GM12878 (cell line): ENCODE measurements around the gene SLC39A1. TPM values are rescaled to one million over a fixed set of nuclear protein-coding genes. Genes with fewer than 3 reads are reported as not detected.

Experiments
- ATAC-seq: fragments of 200-7000 bp; cut with Tn5 transposase; 3 replicates; pipeline ENCODE4 v1.9.1; 2020; ENCODE audit warnings: mild to moderate bottlenecking, moderate library complexity
- BruUV-seq: library from RNA; stranded (reverse); fragments of 400-500 nt; replicated peaks from 2 replicates; lab custom pipeline; 2021; lab: Mats Ljungman, UMichigan
- CTCF ChIA-PET: fragments of 300-600 bp; sonication (Branson Sonifier 250); formaldehyde crosslinking; extraction: SDS; loops from one replicate; lab custom pipeline; 2021; ENCODE audit warnings: inconsistent platforms; lab: Yijun Ruan, JAX
- POLR2A ChIA-PET: fragments of 350-600 bp; formaldehyde crosslinking; extraction: SDS; loops from one replicate; lab custom pipeline; 2021; ENCODE audit warnings: inconsistent platforms; lab: Charles Lee
- RAD21 ChIA-PET: fragments of 300-600 bp; sonication (Branson Sonifier 250); formaldehyde crosslinking; loops from one replicate; lab custom pipeline; 2023; ENCODE audit warnings: antibody characterized with exemption; ENCODE audit not compliant: unreplicated experiment; lab: Charles Lee
- SMC1A ChIA-PET: fragments of 300-600 bp; sonication (Branson Sonifier 250); formaldehyde crosslinking; loops from one replicate; lab custom pipeline; 2023; ENCODE audit not compliant: unreplicated experiment, uncharacterized antibody; lab: Charles Lee
- DNase-seq: peaks from one replicate; pipeline ENCODE4 v3.0.0-alpha.2; 2011; ENCODE audit warnings: low read depth, low spot score
- FAIRE-seq: peaks from 3 replicates; lab custom pipeline; 2011; peaks lifted over from hg19 to GRCh38; lab: Jason Lieb, UNC
- H2AFZ ChIP-seq: 2 replicates; pipeline ENCODE4 v1.6.0; 2011; ENCODE audit warnings: low read depth, low read length, control low read depth; ENCODE audit not compliant: control insufficient read depth
- H3K27ac ChIP-seq: 2 replicates; pipeline ENCODE4 v1.5.1; 2011; ENCODE audit warnings: control low read depth; ENCODE audit not compliant: control insufficient read depth, insufficient read depth
- H3K27me3 ChIP-seq, 2 experiments: replicated peaks in 1 of 2; 2 replicates each; pipeline versions ENCODE4 v1.6.0 to v1.6.1; 2011; ENCODE audit warnings: low read length in 1 of 2; ENCODE audit not compliant: control insufficient read depth in 2 of 2, insufficient read depth in 2 of 2
- H3K36me3 ChIP-seq, 2 experiments: 2 replicates each; pipeline ENCODE4 v1.5.1; 2011; ENCODE audit warnings: low read length in 1 of 2; ENCODE audit not compliant: control insufficient read depth in 2 of 2, insufficient read depth in 2 of 2
- H3K4me1 ChIP-seq: 2 replicates; pipeline ENCODE4 v1.6.1; 2011; ENCODE audit warnings: mild to moderate bottlenecking, low read length, moderate library complexity, mixed read lengths; ENCODE audit not compliant: control insufficient read depth, insufficient read depth
- H3K4me2 ChIP-seq: 2 replicates; pipeline ENCODE4 v1.6.0; 2011; ENCODE audit warnings: control low read depth; ENCODE audit not compliant: control insufficient read depth, insufficient read depth
- H3K4me3 ChIP-seq: fragments of 200-600 bp; sonication (generic); 2 replicates; pipeline ENCODE4 v1.5.1; 2016
- H3K79me2 ChIP-seq: 2 replicates; pipeline ENCODE4 v1.6.0; 2011; ENCODE audit warnings: low read length; ENCODE audit not compliant: control insufficient read depth, insufficient read depth
- H3K9ac ChIP-seq: 2 replicates; pipeline ENCODE4 v1.8.0; 2011; ENCODE audit warnings: low read length, control low read depth, mixed read lengths; ENCODE audit not compliant: control insufficient read depth, insufficient read depth
- H3K9me3 ChIP-seq: replicated peaks from 3 replicates; pipeline ENCODE4 v1.5.1; 2011; ENCODE audit warnings: mild to moderate bottlenecking, low read length; ENCODE audit not compliant: control insufficient read depth, insufficient read depth
- H4K20me1 ChIP-seq: 2 replicates; pipeline ENCODE4 v1.6.0; 2011; ENCODE audit not compliant: control insufficient read depth, insufficient read depth
- E2F8 ChIP-seq: fragments of 450-650 bp; IDR thresholded peaks from 2 replicates; pipeline ENCODE4 v1.6.1; 2018; ENCODE audit warnings: mild to moderate bottlenecking, low read depth, moderate library complexity; ENCODE audit not compliant: partially characterized antibody
- SIN3A ChIP-seq: IDR thresholded peaks from 2 replicates; pipeline ENCODE4 v1.6.1; 2012; ENCODE audit warnings: low read depth, low read length, improper control_type of control experiment
- TAF1 ChIP-seq: IDR thresholded peaks from 2 replicates; pipeline ENCODE4 v1.6.1; 2011; ENCODE audit warnings: mild to moderate bottlenecking, low read depth, low read length, borderline replicate concordance
- WGBS: methylation state at CpG from one replicate; pipeline ENCODE4 v1.1.6; 2016; ENCODE audit warnings: low lambda C conversion rate; ENCODE audit not compliant: insufficient replicate concordance, insufficient coverage; ENCODE audit errors: missing lambda C conversion rate; 5-methylcytosine and 5-hydroxymethylcytosine counted together
- in situ Hi-C: fragments of 300-500 bp; cut with MboI; formaldehyde crosslinking; loops from 9 replicates; pipeline ENCODE4 v1.14.3; 2018; ENCODE audit warnings: mixed read lengths
- intact Hi-C: fragments of 100-400 bp; cut with micrococcal nuclease; formaldehyde crosslinking; loops from one replicate; pipeline ENCODE4 v1.14.2; 2022; ENCODE audit not compliant: unreplicated experiment
- polyA plus RNA-seq, 11 experiments: library from polyadenylated mRNA; depleted of rRNA in 4 of 11; unstranded in 6 of 11; stranded (reverse) in 5 of 11; fragments of >200 nt; fragmentation: Nextera tagmentation in 4 of 11; fragmentation: Illumina TruSeq in 1 of 11; extraction: Ambion mirVana in 4 of 11; extraction: Trizol in 1 of 11; gene quantifications; 1 replicate in 1 of 11; 2 replicates in 10 of 11; pipeline versions ENCODE4 v1.2.1 to v1.2.3, GENCODE V29; 2011 to 2016; ENCODE audit warnings: inconsistent platforms in 2 of 11, missing spikeins in 2 of 11, low read depth in 1 of 11
- total RNA-seq, 4 experiments: library from RNA; depleted of rRNA in 3 of 4; stranded (reverse); fragments of >200 nt in 3 of 4; fragmentation: Illumina TruSeq in 1 of 4; extraction: Trizol in 1 of 4; gene quantifications; 2 replicates each; pipeline versions ENCODE4 v1.2.1 to v1.2.3, GENCODE V29; 2013 to 2021

SLC39A1 gene
- total and polyA plus RNA-seq, 10 of the 15 experiments (the other 5 are each of a cell fraction or from before 2014, with no cell fraction given) = 8.8 to 98.6 (median 72.4) TPM

GRCh38 chr1:153959454-153959853, 3.9 kb downstream of the SLC39A1 start:
- intact Hi-C loops = no loop called here

GRCh38 chr1:153958961-153959260, 4.4 kb downstream of the SLC39A1 start:
- peaks cover 13 to 23% of the 10 kb centered on the region in 2 experiments for H3K36me3 ChIP-seq
- no peak overlapping the region for H2AFZ ChIP-seq
- ChIA-PET CTCF (interaction anchor here (0.7 to 5.0 kb wide), 3 partner anchors 13 to 313 kb away, joined by 3 to 27 read pairs (median 3); partner anchors contain the start of gene DENND4B), RAD21 (interaction anchor here (0.7 to 2.0 kb wide), 8 partner anchors 8 to 390 kb away, joined by 3 to 6 read pairs (median 4); partner anchors contain the start of genes CREB3L4, DENND4B and JTB), POLR2A (interaction anchor here (0.6 to 5.5 kb wide), 9 partner anchors 8 to 261 kb away, joined by 3 to 38 read pairs (median 3); partner anchors contain the start of genes CREB3L4, DENND4B, JTB and UBAP2L), SMC1A (interaction anchor here (0.8 to 6.9 kb wide), 2 partner anchors 8 to 14 kb away, joined by 5 to 31 read pairs; partner anchors contain the start of gene CREB3L4)
- in situ Hi-C loops = no loop called here
- peak overlapping the region; percentile 59 for H3K4me2 ChIP-seq
- peak overlapping the region; percentile 93; the same call in 1 of the 2 replicates for H3K27ac ChIP-seq
- no peak overlapping the region; the same call in 1 of the 2 replicates for H3K4me3 ChIP-seq
- WGBS = 22% methylated on average over 4 of the region's 4 CpGs
- FAIRE-seq (no peak), ATAC-seq (no peak), DNase-seq (no peak)
- BruUV-seq = no TSS peak
- H3K4me1 ChIP-seq = peaks cover 14% of the 10 kb centered on the region; the same call in 1 of the 2 replicates
- H3K9ac ChIP-seq = peak overlapping the region; percentile 21; the same call in 1 of the 2 replicates
- H3K27me3 ChIP-seq = no peaks in the 10 kb centered on the region
- no peaks in the 10 kb centered on the region for H3K9me3 ChIP-seq
- TF ChIP-seq SIN3A = no peak
- TF ChIP-seq E2F8 = peak; percentile 15
- H4K20me1 ChIP-seq = peaks cover 12% of the 10 kb centered on the region; the same call in 1 of the 2 replicates
- peaks cover 72% of the 10 kb centered on the region for H3K79me2 ChIP-seq
- intact Hi-C loops = no loop called here

More at GRCh38 chr1:153959454-153959853, 3.9 kb downstream of the SLC39A1 start:
- peaks cover 11% of the 10 kb centered on the region; the same call in 1 of the 2 replicates for H3K4me1 ChIP-seq
- SMC1A ChIA-PET = interaction anchor here (0.8 to 6.9 kb wide), 2 partner anchors 7 to 15 kb away, joined by 5 to 31 read pairs; partner anchors contain the start of gene CREB3L4
- no TSS peak for BruUV-seq
- CTCF ChIA-PET = interaction anchor here (1.5 kb wide), 1 partner anchor 312 kb away, joined by 3 read pairs; no protein-coding TSS in a partner anchor
- H4K20me1 ChIP-seq = peaks cover 9% of the 10 kb centered on the region; the same call in 1 of the 2 replicates
- H3K36me3 ChIP-seq = peaks cover 12 to 17% of the 10 kb centered on the region in 2 experiments
- 92% methylated on average over 3 of the region's 3 CpGs for WGBS
- ATAC-seq = no peak
- H3K9ac ChIP-seq = no peak overlapping the region
- POLR2A ChIA-PET = interaction anchor here (0.5 to 5.5 kb wide), 7 partner anchors 7 to 649 kb away, joined by 3 to 38 read pairs (median 3); partner anchors contain the start of genes CREB3L4, DENND4B, JTB and UBAP2L
- FAIRE-seq = no peak
- no peak overlapping the region; the same call in 1 of the 2 replicates for H3K4me2 ChIP-seq
- peaks cover 72% of the 10 kb centered on the region for H3K79me2 ChIP-seq
- no peak overlapping the region for H2AFZ ChIP-seq
- no peak overlapping the region for H3K27ac ChIP-seq
- no peak for DNase-seq
- H3K9me3 ChIP-seq = no peaks in the 10 kb centered on the region
- TF ChIP-seq TAF1 = no peak
- no peaks in the 10 kb centered on the region for H3K27me3 ChIP-seq
- RAD21 ChIA-PET = interaction anchor here (0.8 to 2.0 kb wide), 6 partner anchors 8 to 155 kb away, joined by 3 to 6 read pairs (median 4); partner anchors contain the start of genes CREB3L4, DENND4B and JTB
- no peak overlapping the region for H3K4me3 ChIP-seq
- in situ Hi-C loops = no loop called here
